Pons (tissue), 1 donor: ENCODE data around the gene TGFBR3.
A peak's percentile ranks its signal among the peaks of the same experiment; 100 is the strongest.
"Not testable (repeated sequence)": the region's sequence is repeated elsewhere in the genome, so short reads cannot be mapped to it uniquely, and the experiment has no call there.

Experiments used
- DNase-seq: peaks from one replicate; pipeline ENCODE4 v3.0.0-alpha.2; 2016; ENCODE audit warnings: low spot score

The TGFBR3 gene

GRCh38 chr1:91883470-91883869 lies 2.5 kb downstream of the TGFBR3 start:
- DNase-seq = no peak

GRCh38 chr1:91881280-91881679 lies 4.7 kb downstream of the TGFBR3 start:
- DNase-seq = no peak

GRCh38 chr1:91879733-91880132 lies 6.2 kb downstream of the TGFBR3 start:
- no peak for DNase-seq

- no peak for DNase-seq
Measured at GRCh38 chr1:91877574-91878208, 8.3 kb downstream of the TGFBR3 start.

DNA sequence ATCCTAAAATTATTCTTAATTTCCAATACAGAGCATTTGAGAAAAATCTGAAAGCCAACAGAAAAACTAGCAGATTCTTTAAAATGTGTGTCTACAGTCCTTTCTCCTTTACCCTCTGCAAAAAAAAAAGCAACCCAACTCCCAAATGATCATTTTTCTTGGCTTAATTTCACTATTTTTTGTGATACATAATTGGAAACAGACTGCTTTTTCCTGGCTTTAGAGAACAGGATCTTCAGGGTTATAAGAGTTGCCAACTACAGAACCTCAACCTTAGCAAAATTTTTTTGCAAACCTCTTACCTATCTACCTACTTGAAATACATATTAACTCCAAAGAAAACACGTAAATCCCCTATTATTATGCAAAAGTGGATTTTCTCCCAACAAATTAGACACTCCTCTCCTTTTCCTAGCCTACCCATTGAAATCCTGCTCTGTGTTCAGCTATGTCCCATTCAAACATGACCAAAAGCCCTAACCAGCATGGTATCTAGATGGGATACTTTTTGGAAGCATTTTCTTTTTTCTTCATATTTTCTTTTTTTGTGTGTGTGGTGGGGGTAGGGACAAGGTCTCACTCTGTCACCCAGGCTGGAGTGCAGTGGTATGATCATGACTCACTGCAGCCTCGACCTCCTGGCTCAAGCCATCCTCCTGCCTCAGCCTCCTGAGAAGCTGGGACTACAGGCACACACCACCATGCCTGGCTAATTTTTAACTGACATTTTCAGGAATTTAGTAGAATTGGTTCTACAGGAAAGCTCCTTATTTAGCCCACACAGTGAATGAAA lies 9.0 kb downstream of the TGFBR3 start:
- DNase-seq = no peak

- no peak for DNase-seq
Measured at GRCh38 chr1:91876040-91876470, 9.9 kb downstream of the TGFBR3 start.

GRCh38 chr1:91874167-91874566 lies 11.8 kb downstream of the TGFBR3 start:
- DNase-seq = no peak

GRCh38 chr1:91872559-91873081 lies 13.3 kb downstream of the TGFBR3 start:
- DNase-seq = no peak

GRCh38 chr1:91872000-91872399 lies 14.0 kb downstream of the TGFBR3 start:
- DNase-seq = no peak

DNA sequence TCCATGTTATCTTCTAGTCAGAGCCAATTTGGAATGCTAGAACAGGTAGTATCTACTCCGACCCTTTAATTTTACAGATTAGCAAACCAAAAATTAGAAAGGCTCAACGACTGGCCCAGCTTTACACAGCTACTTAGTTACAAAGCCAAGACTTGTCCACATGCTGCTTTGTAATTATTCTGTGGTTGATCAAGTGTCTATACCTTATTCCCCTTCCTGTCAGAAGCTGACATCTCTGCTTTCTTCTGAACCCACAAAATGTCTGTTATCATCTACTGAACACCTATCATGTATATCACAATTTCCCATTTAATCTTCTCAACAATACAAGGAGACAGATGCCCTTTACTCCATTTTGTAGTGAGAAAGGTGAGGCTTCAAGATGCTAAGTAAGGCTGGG lies 15.6 kb downstream of the TGFBR3 start:
- no peak for DNase-seq

DNA sequence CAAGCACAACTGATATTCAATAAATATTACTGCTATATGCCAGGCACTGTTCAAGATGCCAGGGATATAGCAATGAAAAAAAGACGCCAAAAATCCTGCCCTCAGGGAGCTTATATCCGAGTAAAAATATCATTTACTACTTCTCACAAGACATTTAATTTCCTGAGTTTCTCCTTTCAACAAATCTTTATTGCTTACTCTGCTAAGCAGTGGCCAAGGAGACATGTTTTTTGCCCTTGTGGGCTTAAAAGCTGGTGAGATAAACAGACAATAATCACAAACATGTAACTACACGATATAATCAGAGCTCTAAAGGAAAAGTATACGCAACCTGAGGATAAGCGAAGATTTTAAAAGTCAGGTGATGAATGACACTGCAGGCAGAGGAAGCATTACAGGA lies 19.5 kb downstream of the TGFBR3 start:
- DNase-seq = no peak

DNA sequence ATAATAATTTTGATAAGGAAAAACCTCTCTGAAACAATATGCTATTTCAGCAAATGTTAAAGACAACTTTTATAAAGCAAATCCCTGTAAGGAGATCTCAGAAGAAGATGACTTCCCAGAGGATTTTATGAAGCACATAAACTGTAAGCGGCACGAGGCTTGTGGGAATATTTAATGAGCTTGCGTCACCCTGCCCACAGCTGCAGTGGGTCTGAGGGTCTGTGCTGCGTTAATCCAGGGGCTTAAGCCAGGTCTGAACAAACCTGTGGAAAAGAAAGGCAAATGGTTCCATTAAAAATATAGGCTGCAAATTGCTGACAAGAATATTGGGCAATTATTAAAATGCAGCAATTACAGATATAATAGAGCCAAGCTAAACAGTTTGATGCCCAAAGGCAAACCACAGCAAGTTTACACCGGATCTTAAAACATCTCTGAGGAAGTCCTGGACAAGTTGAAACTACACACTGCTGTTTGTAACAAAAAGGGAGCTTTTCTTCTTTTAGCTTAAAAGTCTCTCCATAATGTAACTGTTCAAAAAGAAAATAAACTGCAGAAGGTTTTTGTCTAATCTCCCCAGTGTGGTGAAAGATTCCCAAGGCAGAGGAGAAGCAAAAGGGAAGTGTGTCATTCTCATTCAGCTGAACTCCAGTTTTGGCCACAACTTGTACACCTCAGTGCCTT lies 21.8 kb downstream of the TGFBR3 start:
- DNase-seq = no peak

- DNase-seq = no peak
Measured at GRCh38 chr1:91863498-91863897, 22.5 kb downstream of the TGFBR3 start.

DNA sequence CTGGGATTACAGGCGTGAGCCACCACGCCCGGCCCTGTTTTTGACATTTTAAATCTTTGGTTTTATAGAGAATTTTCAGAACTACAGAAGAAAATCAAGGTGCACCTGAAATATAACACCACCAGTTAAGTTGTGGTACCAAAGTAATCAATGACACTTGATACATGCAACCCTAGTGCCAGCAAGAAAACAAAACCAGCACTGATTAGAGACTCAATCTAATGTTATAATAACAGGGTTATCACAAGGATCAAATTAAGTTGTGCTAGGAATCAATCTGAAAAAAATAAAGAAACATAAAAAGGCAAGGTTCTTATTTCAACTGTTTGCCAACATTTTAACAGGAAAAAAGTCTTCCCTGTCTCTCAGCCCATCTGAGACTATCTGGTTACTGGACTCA lies 23.8 kb downstream of the TGFBR3 start:
- DNase-seq = no peak

DNA sequence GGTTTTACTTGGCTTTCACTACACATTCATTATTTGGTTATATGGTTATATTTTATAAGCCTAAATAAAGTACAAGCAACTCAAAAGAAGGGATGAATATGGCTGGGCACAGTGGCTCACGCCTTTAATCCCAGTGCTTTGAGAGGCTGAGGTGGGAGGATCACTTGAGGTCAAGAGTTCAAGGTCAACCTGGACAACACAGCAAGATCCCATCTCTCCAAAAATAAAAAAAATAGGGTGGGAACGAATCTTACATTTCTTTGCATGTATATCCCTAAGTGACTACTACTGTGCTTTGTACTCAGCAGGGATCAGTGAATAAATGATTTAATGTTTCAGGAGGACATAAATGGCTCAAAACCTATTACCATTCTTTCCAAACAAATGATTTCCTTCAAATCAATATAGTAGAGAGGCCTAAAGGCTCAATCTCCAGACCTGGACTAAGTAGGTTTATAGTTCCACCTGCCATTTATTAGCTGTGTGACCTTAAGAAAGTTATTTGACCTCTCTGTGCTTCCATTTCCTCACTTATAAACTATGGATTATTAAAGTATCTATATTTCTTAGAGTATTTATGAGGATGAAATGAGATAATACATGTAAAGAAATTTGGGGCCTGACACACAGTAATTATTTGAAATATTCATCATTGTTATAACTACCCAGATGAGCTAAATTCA lies 28.3 kb downstream of the TGFBR3 start:
- DNase-seq = no peak

DNA sequence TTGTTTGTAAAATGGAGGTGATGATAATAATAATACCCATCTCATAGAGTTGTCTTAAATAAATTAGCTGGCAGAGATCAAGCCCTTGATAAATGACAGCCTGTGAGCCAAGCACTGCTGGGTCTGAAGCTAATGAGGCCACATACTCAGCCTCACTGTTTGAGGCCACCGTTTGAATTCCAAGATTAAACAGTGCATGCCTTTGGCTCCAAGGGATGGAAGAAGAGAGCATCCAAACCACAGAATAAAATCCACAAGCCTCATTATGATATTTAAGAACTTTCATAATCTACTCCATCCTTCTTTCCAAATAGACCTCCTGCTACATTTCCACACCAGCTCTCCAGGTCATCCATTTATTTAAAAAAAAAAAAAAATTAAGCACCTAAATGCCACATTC lies 29.0 kb downstream of the TGFBR3 start:
- DNase-seq = no peak

DNA sequence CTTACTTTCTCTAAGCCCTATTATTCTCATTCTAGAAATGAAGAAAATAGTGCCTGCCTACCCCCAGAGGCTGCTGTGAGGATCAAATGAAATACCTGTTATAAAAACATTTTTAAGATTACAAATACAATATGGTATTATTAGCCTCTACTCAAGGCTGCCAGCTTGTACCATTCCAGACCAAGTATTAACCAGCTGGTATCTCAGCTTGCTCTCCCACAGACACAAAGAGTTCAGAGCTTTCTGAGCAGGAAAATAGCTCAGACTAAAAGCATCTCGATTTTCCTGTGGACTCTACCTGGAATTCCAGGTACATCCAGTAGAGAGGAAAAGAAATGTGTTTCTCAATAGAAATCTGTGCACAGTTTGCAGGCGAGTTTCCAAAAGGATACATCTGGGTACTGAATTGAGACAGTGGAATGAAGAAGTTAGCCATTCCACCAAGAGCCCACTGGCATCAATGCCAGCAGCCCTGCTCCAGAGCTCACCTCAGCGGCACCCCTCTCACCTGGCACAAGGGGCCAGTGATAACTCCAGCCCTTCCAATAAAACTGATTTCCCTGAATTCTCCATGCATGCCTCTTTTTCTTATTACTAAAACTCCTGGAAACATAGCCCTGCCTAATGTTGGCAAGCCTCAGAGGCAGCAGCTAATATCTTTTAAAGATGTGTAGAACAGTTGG lies 31.0 kb downstream of the TGFBR3 start:
- DNase-seq = no peak

- no peak for DNase-seq
Measured at GRCh38 chr1:91853397-91853796, 32.6 kb downstream of the TGFBR3 start.

- not testable (repeated sequence) for DNase-seq
Measured at GRCh38 chr1:91852011-91852410, 33.9 kb downstream of the TGFBR3 start.

DNA sequence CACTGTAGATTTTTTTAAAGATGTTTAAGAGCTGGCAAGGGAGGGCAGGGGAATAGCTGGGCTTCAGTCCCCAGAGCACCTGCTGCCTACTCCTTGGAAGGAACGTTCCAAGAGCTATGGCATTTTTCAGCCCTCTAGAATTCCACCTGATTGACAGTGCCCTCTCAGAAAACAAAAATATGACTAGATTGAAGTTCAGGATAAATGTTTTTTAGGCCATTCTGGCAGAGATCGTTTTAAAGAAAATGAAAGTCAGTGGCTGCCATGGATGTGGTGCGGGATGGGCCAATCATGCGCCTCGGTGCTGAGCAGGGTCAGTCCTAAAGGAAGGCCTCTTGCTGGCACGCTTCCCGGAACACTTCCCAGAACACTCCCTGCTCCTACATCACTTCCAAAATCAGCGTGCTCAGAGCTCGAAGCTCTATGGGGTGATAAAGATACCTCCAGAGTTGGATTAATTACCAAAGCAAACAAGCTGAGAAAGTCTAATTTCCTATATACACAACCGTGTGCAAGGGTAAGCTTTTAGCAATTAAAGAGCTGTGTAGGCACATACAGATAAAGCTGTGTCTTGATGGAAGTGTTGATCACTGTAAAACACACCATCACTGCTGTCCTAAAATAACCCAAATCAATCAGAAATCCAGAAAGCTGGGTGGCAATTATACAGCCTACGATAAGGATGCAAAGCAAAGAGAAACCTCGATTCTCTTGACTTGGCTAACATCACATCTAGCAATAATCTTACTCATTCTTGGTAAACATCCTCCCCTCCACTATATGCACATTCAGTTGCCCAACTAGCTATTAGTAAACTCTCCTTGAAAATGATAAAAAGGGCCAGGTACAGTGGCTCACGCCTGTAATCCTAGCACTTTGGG lies 34.6 kb downstream of the TGFBR3 start:
- DNase-seq = peak; percentile 49

- DNase-seq = no peak
Measured at GRCh38 chr1:91850708-91851107, 35.2 kb downstream of the TGFBR3 start.
